ENCODE data around the gene PLA2G4E. TPM values are rescaled to one million over a fixed set of nuclear protein-coding genes. Genes with fewer than 3 reads are reported as not detected.

Gene PLA2G4E
- total RNA-seq, 1 donor from 2014 or later = not detected

GRCh38 chr15:42053914-42054313 is 33.1 kb upstream of the PLA2G4E start:
- DNase-seq (ENCODE audit: low read depth, low spot score) = no peak

- no peak for DNase-seq (ENCODE audit: low read depth, low spot score)
Measured at GRCh38 chr15:42053010-42053409, 32.2 kb upstream of the PLA2G4E start.

GRCh38 chr15:42050484-42051255 is 29.8 kb upstream of the PLA2G4E start:
- no peak for DNase-seq (ENCODE audit: low read depth, low spot score)

- DNase-seq (ENCODE audit: low read depth, low spot score) = no peak
Measured at GRCh38 chr15:42048821-42049200, 28.0 kb upstream of the PLA2G4E start.

- no peak for DNase-seq (ENCODE audit: low read depth, low spot score)
Measured at GRCh38 chr15:42048080-42048820, 27.4 kb upstream of the PLA2G4E start.

- DNase-seq (ENCODE audit: low read depth, low spot score) = no peak
Measured at GRCh38 chr15:42046597-42046996, 25.8 kb upstream of the PLA2G4E start.

- DNase-seq (ENCODE audit: low read depth, low spot score) = no peak
Measured at GRCh38 chr15:42045211-42045615, 24.4 kb upstream of the PLA2G4E start.

GRCh38 chr15:42042602-42043400 is 22.0 kb upstream of the PLA2G4E start:
- no peak for DNase-seq (ENCODE audit: low read depth, low spot score)

- DNase-seq (ENCODE audit: low read depth, low spot score) = no peak
Measured at GRCh38 chr15:42038401-42038800, 17.6 kb upstream of the PLA2G4E start.

GRCh38 chr15:42037656-42038055 is 16.8 kb upstream of the PLA2G4E start:
- no peak for DNase-seq (ENCODE audit: low read depth, low spot score)

- no peak for DNase-seq (ENCODE audit: low read depth, low spot score)
Measured at GRCh38 chr15:42036966-42037365, 16.1 kb upstream of the PLA2G4E start.

- DNase-seq (ENCODE audit: low read depth, low spot score) = no peak
Measured at GRCh38 chr15:42036112-42036905, 15.5 kb upstream of the PLA2G4E start.

GRCh38 chr15:42035435-42035761 is 14.6 kb upstream of the PLA2G4E start:
- no peak for DNase-seq (ENCODE audit: low read depth, low spot score)

- no peak for DNase-seq (ENCODE audit: low read depth, low spot score)
Measured at GRCh38 chr15:42034628-42035434, 14.0 kb upstream of the PLA2G4E start.

GRCh38 chr15:42033214-42033873 is 12.5 kb upstream of the PLA2G4E start:
- DNase-seq (ENCODE audit: low read depth, low spot score) = no peak

GRCh38 chr15:42032376-42033213 is 11.8 kb upstream of the PLA2G4E start:
- no peak for DNase-seq (ENCODE audit: low read depth, low spot score)

GRCh38 chr15:42031198-42031915 is 10.5 kb upstream of the PLA2G4E start:
- no peak for DNase-seq (ENCODE audit: low read depth, low spot score)

- no peak for DNase-seq (ENCODE audit: low read depth, low spot score)
Measured at GRCh38 chr15:42027521-42027920, 6.7 kb upstream of the PLA2G4E start.
